Gastroesophageal sphincter (tissue), 3 donors: ENCODE data around the gene TMEM106A.

ENCODE experiments used
- POLR2A ChIP-seq, 2 donors: fragments of 450-650 bp; IDR thresholded peaks; one replicate each; pipeline ENCODE4 v1.6.1; 2017; ENCODE audit warnings: antibody characterized with exemption in 2 of 2, mild to moderate bottlenecking in 2 of 2, moderate library complexity in 1 of 2
- POLR2AphosphoS5 ChIP-seq: sonication (generic); formaldehyde crosslinking; IDR thresholded peaks from one replicate; pipeline ENCODE4 v1.6.1; 2017; ENCODE audit warnings: antibody characterized with exemption
- TF ChIP-seq, protein P1 (sequence below), 4 experiments: fragments of 200-600 bp in 2 of 4; fragments of 450-650 bp in 2 of 4; sonication (generic) in 1 of 4; IDR thresholded peaks; one replicate each; pipeline ENCODE4 v1.5.1; 2017 to 2019; ENCODE audit warnings: antibody characterized with exemption in 4 of 4, mild to moderate bottlenecking in 2 of 4, moderate library complexity in 2 of 4

DNA sequence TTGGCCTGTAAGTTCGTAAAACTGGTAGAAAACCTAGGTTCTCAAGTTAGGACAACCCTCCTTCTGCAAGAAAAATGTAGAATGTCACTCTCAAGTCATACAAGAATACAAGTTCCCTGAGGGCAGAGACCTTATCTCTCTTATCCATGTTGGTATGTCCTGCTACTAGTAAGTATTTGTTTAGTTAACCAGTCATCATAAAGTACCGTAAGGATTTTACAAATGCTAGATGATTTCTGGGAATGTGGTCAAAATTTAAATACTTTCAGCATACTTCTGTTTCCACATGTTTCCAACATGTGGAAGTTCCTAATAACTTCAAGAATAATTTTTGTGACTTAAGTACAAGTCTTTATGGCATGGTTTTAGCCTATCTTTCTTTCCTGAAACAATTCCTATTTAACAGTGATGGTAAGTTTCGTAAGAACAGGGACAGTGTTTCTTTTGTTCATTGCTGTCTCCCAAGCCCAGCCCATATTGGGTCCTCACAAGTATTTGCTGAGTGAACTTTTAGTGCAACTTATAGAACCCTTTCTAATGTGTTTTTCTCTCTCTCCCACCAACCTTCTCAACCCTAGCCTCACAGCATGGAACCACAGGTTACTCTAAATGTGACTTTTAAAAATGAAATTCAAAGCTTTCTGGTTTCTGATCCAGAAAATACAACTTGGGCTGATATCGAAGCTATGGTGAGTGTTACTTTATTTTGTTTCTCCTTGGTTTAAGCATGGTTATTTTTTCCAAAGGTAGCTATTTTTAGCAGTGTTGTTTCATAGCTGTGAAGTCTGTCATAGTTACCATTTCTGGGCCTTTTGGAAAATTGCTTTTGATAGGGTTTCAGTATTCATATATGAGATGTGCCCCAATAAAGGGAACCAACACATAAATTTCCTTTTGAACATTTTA is 36.2 kb upstream of the TMEM106A start:
- TF ChIP-seq, protein P1, sequence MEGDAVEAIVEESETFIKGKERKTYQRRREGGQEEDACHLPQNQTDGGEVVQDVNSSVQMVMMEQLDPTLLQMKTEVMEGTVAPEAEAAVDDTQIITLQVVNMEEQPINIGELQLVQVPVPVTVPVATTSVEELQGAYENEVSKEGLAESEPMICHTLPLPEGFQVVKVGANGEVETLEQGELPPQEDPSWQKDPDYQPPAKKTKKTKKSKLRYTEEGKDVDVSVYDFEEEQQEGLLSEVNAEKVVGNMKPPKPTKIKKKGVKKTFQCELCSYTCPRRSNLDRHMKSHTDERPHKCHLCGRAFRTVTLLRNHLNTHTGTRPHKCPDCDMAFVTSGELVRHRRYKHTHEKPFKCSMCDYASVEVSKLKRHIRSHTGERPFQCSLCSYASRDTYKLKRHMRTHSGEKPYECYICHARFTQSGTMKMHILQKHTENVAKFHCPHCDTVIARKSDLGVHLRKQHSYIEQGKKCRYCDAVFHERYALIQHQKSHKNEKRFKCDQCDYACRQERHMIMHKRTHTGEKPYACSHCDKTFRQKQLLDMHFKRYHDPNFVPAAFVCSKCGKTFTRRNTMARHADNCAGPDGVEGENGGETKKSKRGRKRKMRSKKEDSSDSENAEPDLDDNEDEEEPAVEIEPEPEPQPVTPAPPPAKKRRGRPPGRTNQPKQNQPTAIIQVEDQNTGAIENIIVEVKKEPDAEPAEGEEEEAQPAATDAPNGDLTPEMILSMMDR (IDR thresholded peaks at IDR 0.05): no peak
- TF ChIP-seq POLR2A (IDR thresholded peaks at IDR 0.05) (no peak), POLR2AphosphoS5 (no peak)
